ENCODE measurements around the gene CARS1.
A peak's percentile ranks its signal among the peaks of the same experiment; 100 is the strongest.

Gene CARS1

DNA sequence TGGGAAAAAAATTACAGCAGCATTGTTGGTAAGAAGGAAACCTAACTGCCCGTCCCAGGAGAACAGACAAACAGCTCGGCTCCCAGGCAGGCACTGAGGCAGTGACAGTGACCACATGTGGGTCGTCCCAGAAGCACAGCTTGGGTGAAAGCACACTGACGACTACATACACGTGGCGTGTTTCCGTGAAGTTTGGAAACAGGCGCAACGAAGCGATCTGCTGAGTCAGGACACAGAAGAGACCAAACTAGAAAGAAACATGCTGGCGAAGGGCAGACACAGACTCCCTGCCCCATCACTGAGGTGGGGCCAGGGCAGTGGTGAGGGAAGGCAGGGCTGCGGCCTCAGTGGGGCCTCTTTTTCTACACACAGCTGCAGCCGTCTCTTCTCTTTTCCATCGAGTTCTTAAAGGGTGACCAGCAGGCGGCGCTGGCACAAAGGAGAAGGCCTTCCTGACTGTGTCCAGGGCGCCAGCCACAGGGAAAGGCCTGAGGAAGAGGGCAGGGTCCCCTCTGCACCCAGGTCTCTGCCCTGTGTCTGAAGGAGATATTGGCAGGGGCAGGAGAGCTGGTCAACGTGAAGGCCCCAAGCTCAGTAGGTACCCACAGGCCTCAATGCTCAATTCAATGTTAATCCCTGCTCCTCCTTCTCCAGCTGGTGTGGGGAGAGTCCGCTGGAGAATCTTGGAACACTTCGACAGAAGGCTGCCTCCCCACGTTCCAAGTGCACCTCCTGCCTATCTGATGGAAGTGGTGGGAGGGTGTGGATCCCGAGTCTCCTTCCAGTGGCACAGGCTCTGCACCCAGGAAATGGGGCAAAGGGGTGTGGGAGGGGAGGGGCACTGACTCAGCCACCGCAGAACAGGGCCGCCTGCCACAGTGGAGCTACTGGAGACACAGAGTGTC lies 19.9 kb downstream of the CARS1 start:
- peak; percentile 73 for DNase-seq

DNA sequence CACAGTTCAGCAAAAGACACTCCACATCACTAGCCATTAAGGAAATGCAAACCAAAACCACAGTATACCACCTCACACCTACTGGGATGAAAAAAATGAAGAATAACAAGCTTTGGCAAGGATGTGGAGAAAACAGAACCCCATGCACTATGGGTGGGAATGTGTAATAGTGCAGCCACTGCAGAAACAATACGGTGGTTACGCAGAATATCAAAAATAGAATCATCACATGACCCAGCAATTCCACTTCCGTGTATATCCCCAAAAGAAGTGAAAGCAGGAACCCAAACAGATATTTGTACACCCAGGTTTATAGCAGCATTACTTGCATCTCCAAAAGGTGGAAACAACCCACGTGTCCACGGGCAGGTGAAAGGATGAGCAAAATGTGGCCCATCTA lies 20.8 kb downstream of the CARS1 start:
- no peak for DNase-seq

DNA sequence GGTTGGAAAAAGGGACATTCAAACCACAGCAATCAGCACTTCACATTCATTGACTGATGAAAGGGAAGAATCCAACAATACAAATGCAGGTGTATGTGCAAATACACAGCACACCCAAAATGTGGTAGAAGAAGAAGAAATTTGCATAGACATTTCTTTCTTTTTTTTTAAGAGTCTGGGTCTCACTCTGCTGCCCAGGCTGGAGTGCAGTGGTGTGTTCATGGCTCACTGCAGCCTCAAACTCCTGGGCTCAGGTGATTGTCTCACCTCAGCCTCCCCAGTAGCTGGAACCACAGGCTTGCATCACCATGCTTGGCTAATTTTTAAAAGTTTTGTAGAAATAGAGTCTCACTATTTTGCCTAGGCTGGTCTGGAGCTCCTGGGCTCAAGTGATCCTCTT lies 21.9 kb downstream of the CARS1 start:
- no peak for DNase-seq

DNA sequence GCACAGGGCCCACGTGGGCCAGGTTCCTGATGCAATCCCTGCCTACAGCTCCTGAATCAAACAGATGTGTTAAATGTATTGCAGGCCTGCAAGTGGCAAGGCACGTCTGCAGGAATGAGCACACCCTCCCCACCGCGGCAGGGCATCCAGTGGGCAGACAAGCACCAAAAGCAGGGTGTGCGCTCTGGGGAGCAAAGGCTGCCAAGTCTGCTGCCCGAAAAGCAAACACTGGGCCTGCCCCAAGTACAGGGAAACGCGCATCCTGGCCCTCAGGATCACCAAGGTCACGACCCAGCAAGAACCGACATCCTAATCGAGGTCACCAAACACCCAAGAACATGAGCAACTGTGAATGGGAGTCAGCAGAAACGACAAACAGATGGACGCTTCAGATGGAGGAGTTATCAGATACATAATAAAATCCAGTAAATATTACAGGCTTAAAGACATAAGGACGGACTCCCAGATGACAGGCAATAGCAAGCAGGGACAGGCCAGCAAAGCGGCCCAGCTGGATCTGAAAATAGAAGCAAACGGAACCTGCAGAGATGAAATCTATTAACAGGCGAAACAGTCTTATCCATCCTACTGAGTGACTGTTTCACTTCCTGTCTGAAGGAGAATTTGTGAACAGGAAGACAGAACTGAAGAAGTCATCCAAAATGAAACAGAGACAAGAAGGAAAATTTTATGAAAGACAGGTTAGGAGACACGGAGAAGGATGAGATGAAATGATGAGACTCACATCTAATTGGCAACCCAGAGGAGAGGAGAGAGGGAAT lies 26.7 kb downstream of the CARS1 start:
- DNase-seq = no peak

DNA sequence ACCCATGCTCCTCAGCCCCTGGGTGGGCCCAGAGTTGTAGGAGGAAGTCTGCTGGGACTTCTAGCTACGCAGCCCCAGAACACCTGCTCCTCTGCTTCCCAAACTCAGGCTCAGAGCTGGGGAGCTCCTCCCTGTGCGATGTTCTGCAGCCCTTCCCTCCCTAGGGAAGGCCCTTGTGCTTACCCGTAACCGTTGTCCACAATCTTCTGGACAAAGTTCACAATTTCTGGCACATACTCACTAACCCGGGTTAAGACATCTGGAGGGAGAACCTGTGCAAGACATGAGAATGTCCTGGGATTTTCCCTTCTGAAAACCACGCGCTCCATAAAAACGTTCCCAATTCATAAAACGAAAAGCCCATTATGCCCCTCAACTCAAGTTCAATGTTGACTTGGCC lies 28.4 kb downstream of the CARS1 start:
- DNase-seq = no peak

DNA sequence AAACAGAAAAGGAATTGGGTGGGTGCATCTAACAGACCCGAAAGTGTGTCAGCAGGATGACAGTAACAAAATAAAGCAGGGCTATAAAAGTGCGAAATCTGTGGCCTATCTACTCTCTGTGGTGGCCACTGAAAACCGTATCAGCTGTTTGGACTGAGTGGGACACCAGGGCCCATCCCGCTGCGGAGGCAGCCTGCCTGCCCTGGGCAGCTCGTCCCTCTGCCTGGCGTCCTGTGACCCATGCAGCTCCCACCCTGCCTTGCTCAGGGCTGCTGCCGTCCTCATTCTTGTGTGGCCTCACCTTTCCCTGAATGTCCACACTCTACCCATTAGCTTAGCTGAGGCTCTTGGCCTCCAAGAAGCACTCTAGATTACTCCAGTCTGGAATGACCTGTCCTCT lies 30.4 kb downstream of the CARS1 start:
- no peak for DNase-seq

DNA sequence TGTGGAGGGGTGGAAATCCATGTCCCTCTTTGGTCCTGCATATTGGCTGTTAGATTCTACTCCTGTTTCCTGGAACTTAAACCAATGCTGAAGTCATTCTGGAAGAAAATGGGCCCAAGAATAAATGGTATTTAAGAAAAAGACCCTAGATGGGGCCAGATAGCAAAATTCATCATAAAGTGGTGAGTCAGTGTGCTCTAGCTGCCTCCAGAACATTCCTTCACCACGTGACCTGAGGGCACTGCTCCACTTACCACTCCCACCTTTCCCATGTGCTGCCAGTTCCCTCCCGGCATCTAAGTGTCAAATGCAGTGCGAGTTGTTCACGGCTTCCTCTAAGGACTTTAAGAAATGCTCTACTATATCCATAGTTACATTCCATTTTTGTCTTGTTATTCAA lies 34.2 kb downstream of the CARS1 start:
- DNase-seq = peak; percentile 69

DNA sequence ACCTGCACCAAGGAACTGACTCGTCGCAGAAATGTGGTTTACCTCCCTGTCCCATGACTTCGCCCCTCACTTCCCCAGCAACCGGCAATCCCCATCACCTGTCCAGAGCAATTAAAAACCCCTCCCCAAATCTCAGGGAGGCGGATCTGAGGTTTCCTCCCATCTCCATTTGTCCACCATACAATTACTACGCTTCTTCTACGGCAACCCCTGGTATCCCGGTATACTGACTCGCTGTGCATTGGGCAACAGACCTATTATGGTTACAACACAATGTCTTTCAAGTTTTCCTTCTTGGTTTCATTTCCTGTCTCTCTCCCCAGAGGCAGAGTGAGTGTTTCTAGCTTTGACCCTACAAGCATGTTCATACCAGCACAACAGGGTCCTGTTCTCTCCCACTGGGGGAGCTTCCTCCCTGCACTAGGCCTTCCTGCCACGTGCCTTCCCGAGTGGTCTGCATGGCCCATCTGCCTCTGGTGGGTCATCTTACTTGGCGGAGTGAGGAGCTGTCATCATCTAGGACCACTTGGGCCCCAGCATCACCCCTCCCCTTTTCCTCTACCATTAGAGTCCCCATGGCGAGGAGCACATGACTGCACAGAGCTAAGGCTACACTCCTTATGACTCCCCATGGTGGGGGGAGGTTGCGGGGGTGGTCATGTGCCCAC lies 34.8 kb downstream of the CARS1 start:
- DNase-seq = peak; percentile 66

DNA sequence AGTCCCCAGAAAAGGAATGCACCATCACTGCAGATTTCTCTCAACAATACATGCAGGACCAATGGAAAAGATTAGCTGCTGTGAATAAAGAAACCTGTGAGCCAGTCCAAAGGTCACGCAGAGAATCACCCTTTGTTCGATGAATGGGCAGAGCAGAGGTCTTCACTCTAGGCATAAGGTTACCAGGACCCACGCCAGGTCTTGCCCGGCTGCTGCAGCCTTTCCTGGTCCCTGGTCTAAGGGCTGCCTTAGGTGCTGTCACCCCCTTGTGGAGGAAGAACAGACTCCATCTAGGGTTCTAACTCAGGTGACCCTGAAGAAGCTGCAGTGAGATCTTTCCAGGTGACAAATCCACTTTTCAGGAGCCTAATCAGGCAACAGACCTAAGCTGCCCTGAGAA lies 36.1 kb downstream of the CARS1 start:
- DNase-seq = no peak

DNA sequence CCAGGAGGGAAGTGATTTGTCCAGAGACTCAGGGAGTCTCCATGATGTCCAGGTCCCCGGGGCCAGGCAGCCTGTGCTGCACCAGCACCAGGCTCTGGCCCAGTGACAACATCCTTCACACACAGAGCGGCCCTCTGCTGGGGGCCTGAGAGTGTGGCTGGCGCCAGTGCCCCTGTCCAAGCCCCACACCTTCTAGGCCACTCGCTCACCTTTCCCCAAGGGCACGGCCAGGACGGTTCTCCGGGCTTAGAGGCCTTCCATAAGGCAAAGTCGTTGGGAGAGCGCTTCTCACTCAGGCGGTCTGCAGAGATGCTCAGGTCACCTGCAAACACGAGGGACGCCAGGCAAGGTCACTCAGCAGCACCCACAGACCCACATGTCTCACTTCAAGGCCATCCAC lies 37.2 kb downstream of the CARS1 start:
- no peak for DNase-seq

DNA sequence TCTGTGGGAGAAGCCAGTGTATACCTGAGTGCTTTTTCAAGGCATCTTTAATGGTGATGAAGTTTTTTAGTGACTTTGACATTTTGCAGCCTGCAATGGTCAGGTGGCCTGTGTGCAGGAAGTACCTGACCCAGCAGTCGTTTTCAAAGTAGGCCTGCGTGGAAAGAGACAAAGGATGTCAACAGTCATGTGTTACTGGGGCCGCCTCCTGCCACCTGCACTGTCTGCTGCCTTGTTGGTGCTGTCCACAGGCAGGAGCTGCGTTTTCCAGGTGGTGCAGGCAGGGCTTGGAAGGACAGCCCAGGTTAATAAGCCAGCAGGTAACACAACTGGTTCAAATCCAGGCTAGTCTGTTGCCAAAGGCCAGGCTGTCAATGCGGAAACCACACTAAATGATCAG lies 38.6 kb downstream of the CARS1 start:
- no peak for DNase-seq

DNA sequence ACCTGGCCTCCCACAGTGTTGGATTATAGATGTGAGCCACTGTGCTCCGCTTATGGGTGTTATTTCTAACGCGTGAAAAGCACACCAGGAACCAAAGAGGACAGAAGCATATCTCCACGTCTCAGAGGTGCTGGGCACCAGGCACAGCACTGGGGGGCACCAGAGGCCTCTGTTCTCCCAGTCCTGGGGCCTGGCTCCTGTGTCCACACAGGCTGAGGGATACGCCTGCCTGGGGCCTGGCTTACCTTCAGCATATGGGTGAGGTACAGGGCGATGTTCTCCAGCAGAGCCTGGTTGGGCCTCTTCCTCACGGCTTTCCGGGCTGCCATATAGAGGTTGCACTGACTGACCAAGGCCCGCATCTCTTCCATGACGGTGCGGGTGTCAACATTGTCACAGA lies 40.4 kb downstream of the CARS1 start:
- DNase-seq = no peak

DNA sequence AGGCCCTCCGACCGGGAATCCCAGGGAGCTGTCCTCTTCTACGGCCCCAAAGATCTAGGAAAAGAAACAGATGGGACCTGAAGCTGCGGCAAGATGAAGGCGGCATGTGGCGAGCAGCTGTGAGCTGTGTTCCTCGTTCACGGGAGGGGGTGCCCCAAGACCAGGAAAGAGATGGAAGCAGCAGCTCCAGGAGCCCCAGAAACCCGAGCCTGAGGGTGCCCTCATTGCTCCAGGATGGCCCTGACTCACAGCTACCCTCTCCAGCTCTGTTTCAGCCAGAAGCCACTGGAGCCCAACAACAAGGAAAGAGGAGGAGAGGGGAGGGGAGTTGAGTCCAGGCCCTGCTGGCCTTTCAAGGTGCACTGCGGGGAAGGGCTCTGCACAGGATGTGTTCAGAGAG lies 41.4 kb downstream of the CARS1 start:
- DNase-seq = no peak

DNA sequence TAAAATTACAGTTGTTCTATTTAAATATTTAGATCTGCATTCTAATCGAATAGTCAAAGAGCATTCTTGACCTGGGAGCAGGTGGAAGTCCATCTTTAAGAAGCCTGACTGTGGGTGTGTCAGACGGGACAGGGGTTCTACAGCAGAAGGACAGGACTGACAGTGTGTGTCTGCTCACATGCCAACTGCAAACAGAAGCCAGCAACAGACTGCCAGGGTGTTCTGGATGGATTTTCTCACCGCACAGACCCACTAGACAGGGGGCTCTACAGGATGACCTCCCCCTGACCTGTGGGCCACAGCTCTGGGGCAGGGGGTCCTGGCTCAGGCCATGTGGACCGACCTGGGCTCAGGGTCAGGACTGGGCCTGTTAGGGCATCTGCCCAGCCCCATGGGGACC lies 42.3 kb downstream of the CARS1 start:
- no peak for DNase-seq

DNA sequence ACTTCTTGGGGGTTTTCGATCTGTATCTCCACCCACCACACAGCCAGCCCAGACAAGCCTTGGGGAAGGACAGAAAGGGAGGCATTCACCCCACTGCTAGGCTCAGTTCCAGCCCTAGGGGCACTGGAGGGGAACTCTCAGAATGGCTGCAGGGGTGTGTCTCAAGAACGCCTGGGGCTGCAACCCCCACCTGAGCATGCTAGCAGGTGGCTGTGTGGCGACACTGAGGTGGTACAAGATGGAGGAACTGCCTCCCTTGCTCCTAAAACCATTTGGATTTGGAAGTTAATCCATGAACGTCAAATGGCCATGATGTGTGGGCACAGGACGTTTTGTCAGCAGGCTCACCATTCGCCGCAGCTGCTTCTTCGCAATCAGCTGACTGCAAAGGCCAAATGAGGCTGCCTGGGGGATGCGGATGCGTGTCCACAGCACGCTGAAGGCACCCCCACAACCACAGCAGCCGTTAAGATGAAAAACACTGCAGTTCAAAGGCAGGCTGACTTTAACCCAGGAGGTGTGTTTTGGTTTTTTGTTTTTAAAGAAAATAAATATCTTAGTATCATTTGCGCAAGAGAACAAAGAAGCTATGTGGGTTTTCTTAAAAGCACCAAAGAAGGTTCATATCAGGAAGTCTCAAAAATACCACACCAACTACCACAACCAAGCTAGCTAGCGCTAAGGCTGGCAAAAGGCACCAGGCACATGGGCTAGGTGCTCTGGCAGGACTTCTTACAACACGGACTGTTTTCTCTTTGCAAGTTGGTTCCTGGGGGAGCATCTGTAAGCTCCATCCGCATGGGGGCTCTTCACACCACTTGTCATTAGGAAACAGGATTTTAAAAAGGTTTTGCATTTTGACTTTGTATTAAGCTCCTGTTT lies 42.9 kb downstream of the CARS1 start:
- no peak for DNase-seq

DNA sequence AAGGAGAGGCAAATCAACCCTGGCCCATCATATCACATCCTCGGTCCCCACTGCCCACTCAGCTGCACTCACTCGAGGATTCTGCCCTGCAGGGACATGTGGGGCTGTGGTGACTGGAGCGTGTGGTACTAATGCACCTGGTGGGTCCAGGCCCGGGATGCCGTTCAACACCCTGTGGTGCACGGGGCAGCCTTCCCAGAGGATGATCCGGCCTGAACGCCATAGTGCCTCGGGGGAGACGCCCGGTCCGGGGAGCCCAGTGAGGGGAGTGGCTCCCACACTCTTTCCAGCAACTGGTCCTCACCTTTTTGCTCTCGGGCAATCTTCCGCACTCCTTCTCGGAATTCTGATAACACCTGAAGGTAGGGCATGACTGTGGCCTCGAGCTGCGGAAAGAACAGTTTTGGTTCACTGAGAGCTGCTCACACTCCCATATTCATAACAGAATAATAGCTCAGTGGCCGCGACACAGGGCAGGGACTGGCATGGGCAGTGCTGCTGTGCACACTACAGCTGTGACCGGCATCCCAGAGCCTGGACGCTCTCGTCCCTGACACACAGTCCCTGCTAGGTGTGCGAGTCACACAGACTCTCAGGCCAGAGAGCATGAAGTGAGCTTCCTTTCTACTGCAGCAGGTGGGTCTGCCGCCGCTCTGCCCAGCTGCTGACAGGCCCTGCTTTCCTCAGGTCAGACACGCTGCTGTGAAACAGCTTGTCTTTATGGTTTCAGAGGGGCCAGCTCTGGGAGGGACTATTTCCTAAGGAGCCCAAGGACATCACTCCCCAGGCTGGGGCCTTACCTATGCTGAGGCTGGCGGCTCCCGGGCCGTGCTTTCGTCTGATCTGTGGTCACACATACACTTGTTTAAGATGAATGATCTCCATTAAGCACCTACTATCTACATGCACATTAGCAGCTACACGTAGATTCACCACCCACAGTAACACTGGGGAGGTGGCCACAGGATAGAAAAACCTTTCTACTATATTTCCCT lies 45.0 kb downstream of the CARS1 start:
- DNase-seq = no peak

DNA sequence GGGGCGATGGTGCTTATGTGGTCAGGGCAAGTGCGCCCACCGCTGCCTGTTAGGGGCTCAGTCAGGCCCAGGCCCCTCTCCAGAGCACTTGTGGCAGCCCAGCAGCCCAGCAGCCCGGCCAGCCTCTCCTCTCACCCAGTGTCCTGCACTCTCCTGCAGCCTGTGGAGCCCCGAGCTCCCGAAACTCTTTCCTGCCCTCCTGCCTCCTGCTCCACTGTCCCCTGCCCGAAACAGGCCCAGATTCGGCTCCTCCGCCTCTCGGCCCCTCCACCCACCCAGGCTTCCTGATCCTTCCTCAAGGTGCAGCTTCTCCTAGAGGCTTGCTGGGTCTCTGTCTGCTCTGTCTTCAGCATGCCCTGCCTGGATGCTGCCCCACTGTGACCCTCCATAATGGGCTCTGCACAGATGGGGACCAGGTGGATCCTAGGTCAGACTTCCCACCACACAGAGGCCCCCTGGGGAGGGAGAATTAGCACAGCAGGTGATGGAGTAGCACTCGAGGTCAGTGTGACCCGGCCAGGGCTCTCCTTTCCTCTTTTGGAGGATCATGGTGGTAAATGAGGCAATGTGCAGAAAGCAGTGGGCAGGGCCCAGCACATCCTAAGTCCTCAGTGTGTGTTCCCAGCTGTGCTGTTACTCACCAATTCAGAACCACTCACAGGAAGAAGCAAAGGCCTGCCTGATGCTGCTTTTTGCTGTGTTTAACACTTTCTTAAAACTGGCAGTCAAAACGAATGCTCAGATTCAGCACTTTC lies 46.5 kb downstream of the CARS1 start:
- DNase-seq = no peak

DNA sequence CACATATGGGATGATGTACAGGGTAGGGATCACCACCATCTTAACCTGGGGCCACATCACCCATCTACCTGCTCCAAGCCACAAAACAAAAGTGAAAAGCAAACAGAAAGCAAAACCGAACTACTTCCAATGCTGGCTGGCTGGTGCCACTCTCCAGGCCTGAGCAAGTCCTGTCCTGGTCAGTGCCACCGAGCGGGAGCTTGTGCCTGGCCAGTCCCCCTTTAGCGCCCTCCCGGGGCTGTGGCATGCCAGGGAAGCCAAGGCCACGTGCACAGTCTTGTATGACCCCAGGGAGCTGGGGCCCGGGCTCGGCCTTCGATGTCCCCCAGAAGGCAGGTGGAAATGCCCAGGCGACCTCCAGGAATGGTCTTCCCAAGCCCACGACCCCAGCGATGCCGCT lies 47.2 kb downstream of the CARS1 start:
- no peak for DNase-seq

DNA sequence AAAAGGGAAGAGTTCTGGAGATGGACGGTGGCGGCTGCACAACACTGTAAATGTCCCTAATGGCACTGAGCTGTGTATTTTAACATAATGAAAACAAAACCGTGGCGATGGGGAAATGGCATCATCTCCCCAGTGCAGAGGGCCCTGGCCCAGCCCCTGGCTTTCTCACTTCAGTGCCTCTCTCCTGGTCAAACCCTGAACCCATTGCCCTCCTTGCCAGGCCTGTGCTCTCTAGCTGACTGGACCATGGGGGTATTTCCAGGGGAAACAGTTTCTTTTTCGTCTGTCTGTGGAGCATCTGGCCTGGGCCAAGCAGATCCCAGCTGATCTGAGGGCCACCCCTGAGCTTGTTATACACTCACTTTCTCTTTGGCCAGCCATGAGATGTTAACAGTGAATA lies 47.7 kb downstream of the CARS1 start:
- no peak for DNase-seq

DNA sequence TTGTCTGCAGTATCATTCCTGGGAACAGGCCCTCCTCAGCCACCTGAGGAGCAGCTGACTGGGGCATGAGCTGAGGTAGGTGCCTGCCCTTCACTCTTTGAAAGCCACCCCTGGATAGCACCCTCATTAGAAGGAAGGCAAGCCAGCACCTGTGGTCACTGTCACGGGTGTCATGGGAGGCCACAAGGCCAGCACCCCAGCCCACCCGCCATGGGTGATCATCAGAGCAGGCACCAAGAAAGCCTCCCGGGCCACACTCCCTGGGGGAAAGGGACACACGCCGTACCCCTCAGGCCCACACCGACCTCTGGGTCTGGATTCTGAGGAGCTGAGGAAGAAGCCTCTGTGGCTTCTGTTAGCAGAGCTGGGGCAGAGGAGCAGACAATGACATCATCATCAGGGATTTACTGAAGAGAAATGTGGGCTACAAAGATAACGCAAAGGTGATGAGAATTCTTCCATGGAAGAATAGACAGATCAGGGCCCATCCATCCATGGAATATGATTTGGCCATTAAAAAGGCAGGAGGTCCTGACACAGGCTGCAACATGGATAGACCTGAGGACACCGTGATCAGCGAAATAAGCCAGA lies 48.4 kb downstream of the CARS1 start:
- no peak for DNase-seq
